Activated CD4-positive, alpha-beta T cell treated with anti-CD3 and anti-CD28 coated beads for 24 hours (primary cell): ENCODE data around the gene APOL2.
A peak's percentile ranks its signal among the peaks of the same experiment; 100 is the strongest.
"Not testable (repeated sequence)": the region's sequence is repeated elsewhere in the genome, so short reads cannot be mapped to it uniquely, and the experiment has no call there.

ENCODE experiments used
- DNase-seq, 2 donors: peaks; one replicate each; pipeline ENCODE4 v3.0.0-alpha.2; 2020; ENCODE audit warnings: low read depth in 2 of 2

Gene APOL2, protein sequence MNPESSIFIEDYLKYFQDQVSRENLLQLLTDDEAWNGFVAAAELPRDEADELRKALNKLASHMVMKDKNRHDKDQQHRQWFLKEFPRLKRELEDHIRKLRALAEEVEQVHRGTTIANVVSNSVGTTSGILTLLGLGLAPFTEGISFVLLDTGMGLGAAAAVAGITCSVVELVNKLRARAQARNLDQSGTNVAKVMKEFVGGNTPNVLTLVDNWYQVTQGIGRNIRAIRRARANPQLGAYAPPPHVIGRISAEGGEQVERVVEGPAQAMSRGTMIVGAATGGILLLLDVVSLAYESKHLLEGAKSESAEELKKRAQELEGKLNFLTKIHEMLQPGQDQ

GRCh38 chr22:36239401-36240171 is at the start of gene APOL2:
Gene APOL2, minus strand, starts transcription at chr22:36239527. Its CDS starts 6,365 bp downstream, at chr22:36233162.
- peak; percentile 77 to 83 for DNase-seq

DNA sequence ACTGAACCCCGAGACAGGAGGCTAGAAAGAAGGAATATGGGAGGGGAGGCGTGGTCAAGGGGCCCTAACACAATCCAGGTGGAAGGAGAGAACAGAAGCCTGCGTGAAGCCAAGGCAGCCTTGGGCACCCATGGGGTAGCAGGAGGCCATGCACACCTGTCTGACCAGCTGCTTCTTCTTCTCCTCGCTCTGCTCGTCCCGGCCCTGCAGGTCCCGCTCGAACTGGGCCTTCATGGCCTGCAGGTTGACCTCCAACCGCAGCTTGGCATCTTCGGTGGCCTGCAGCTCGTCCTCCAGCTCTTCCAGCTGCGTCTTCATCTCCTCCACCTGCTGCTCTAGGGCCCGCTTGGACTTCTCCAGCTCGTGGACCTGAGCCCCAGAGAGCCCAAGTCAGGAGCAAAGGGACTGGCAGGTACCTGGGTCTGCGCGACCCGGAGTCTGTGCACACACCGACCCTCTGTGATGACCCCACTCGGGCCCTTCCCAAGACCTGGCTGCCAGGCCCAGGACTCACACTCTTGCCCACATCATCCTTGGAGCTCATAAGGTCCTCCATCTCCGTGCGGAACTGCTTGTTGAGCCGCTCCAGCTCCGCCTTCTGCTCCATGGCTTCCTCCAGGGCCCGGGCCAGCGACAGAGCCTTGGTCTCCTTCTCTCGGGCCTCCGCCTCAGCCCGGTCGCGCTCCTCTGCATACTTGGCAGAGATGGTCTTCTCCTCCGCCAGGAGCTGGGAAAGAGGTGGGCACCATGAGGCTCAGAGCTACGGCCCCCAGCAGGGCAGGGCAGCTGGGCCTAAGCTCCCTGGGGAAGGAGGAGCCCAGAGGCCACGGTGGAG is 49.5 kb upstream of the APOL2 start:
- no peak for DNase-seq

DNA sequence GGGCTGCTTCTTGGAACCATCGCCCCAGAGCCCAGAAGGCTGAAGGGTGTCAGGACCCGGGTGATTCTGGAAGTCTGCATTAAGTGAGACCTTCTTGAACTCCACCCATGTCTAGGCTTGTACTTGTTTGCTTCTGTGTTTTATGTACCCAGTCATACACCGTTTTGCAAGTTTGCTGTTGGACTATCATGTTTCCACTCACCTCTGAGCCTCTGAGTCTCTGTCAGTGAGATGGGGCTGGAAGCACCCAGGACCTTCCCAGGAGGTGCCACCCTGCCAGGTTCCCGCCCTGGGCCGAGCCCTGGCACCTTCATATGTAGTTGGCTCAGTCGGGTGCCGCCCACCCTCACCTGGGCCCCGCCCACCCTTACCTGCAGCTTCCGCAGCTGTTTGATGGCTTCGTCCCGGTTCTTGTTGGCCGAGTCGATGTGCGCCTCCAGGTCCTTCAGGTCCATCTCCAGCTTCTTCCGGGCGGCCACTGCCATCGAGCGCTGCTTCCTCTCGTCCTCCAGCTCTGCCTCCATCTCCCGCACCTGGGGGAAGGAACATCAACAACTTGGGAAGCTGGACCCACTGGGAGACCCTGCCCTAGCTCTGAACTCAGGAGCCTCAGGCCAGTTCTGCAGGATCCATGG is 48.7 kb upstream of the APOL2 start:
- no peak for DNase-seq

GRCh38 chr22:36286096-36286957 is 47.0 kb upstream of the APOL2 start:
- peak; percentile 52 to 70 for DNase-seq

DNA sequence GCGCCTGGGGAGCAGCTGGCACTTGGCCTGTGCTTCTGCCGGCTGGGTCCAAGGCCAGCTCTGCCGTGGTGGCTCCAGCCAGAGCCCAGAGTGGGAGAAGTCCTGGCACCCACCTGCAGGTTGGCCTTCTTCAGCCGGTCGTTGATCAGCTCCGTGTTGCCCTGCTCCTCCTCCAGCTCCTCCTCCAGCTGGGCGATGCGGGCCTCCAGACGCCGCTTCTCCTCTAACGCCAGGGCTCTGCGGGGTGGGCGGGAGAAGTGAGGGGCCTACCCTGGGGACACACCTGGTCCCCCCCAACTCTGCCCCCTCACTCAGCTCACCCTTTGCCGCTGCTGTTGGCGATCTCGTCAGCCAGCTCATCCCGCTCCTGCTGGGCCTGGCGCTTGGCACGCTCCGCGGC is 46.2 kb upstream of the APOL2 start:
- DNase-seq, result no peak

- DNase-seq, result no peak
Measured at GRCh38 chr22:36285017-36285416, 45.7 kb upstream of the APOL2 start.

GRCh38 chr22:36284171-36284571 is 44.8 kb upstream of the APOL2 start:
- no peak for DNase-seq

- no peak for DNase-seq
Measured at GRCh38 chr22:36282328-36282831, 43.1 kb upstream of the APOL2 start.

- DNase-seq, result no peak
Measured at GRCh38 chr22:36281781-36282327, 42.5 kb upstream of the APOL2 start.

GRCh38 chr22:36280379-36280778 is 41.1 kb upstream of the APOL2 start:
- no peak for DNase-seq

- no peak for DNase-seq
Measured at GRCh38 chr22:36279219-36279666, 39.9 kb upstream of the APOL2 start.

DNA sequence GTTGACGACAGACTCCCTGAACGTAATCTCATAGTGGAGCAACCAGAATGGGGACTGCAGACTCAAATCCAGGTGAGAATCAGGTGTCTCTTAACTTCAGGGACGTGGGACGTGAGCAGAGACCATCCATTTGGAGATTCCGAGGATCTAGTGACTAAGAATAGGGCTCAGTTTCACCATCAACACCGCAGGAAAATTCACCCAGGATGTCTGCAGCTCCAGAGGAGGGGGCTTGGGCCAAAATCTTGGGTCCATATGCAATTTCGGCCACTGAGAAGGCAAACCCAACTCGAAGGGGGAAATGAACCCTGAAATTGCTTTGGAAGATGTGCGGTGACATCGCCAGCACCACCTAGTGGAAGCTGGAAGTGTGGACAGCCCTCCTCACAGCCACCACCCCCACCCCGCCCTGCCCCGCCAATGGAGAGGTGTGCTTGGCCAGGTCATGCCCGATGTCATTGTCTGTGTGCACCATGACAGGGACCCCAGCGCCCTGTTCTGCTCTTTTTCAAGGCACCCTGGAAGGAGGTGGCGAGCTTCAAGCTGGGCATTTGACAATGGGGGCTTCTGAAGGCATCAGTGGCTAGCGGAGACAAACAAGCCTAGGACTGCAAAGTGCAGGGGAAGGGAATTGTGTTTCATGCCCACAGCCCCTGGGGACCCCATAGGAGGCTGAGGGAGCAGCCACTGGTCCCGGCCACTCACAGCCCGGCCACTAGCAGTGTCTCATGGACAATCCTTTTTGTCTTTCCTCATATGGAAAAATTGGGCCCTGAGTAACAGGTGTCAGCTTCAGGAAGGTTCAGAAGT is 38.4 kb upstream of the APOL2 start:
- DNase-seq, result peak; percentile 51 to 58

- no peak for DNase-seq
Measured at GRCh38 chr22:36274531-36274930, 35.2 kb upstream of the APOL2 start.

DNA sequence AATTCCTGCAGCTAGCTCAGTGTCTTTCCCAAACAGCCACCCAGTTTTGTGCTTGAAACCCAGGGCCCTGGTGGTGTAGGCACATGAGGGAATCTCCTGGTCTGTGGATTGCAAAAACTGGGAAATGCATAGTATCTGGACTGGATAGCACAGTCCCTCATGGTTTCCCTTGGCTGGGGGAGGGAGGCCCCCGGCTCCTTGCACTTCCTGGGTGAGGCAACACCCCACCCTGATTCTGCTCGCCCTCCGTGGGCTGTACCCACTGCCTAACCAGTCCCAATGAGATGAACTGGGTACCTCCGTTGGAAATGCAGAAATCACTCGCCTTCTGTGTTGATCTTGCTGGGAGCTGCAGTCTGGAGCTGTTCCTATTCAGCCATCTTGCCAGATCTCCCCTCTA is 32.6 kb upstream of the APOL2 start:
- DNase-seq, result not testable (repeated sequence)

GRCh38 chr22:36271231-36271630 is 31.9 kb upstream of the APOL2 start:
- DNase-seq, result not testable (repeated sequence)

DNA sequence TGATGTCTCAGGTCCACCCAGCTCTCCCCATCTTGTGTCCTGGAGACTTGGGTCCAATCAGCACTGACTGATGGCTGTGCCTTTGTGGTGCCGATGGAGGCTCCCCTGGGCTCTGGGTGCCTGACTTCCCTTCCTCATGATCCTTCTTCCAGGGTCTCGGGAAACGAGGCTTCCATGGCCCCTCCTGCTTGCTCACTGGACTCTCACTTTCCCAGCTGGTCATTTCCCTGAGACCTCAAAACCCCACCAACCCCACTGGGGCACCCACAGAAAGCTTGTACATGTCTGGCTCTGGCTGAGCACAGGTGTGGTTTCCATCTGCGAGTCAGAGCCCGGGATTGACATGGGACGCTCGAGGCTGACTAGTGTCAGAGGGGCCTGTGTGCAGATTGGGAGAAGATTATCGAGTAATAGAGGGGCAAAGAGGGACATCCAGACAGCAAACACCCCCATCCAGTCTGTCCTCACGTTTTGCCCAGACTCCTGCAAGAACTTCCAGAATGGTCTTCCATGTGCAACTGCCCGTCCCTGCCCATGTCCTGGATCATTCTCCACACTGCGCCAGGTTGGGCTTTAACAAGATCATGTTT is 28.7 kb upstream of the APOL2 start:
- no peak for DNase-seq

- no peak for DNase-seq
Measured at GRCh38 chr22:36267058-36267457, 27.7 kb upstream of the APOL2 start.

- DNase-seq, result not testable (repeated sequence)
Measured at GRCh38 chr22:36263886-36264664, 24.7 kb upstream of the APOL2 start.
